Stimulated activated CD8-positive, alpha-beta memory T cell treated with anti-CD3 and anti-CD28 coated beads, Interleukin-7, amount 100 ng/mL, for 24 hours (primary cell): Measurements from ENCODE around the gene TACC2.

Experiments used
- DNase-seq: peaks from one replicate; pipeline ENCODE4 v3.0.0-alpha.2; 2020; ENCODE audit warnings: low read depth

The TACC2 gene

DNA sequence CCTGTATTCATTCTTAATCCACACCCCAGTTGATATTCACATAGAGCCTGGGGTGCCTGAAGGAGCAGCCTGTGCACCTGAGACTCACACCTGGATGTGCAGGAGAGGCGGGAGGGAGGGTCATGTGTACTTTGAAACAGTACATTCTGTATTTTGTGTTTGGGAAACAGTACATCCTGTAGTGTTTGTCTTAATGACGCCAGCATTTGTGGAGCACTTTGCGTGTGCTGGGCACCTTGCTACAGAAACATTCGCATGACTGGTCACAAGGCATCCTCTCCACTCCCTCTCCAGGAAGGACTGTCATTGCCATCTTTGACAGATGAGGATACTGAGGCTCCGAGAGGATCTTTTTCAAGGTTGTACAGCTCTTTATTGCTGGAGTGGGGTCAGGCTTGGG is 132.1 kb downstream of the TACC2 start:
- no peak for DNase-seq

DNA sequence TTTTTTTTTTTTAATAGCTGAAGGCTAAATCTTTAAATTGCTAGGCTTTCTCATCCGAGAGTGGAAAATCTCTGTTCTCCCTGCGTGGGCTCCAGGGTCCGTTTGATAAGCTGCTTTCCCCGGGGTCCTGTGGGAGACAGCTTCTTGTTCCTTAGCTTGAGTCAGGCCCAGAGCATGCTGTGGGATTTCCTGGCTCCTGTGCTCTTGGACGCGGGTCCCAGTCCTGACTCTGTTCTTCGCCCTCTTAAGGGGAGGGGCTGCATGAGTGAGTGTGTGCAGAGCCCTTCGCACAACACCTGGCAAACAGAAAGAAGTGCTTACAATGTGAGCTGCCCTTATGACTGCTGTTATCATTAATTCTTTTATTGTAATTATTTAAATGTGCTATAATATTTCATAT is 133.5 kb downstream of the TACC2 start:
- no peak for DNase-seq

DNA sequence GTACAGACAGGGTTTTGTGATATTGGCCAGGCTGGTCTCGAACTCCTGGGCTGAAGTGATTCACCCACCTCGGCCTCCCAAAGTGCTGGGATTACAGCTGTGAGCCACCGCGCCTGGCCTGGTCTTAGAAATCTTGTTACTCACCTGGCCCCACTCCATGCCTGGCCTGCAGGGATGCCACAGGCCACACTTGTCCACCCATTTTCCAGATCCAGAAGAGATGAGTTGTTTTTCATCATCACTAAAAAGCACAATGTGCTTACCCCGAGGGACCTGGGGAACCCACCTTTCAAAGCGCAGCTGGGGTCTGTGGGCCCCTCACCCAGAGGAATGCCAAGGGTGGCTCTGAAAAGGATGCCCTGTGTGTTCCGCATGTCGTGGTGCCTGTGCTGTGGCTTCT is 134.2 kb downstream of the TACC2 start:
- no peak for DNase-seq

DNA sequence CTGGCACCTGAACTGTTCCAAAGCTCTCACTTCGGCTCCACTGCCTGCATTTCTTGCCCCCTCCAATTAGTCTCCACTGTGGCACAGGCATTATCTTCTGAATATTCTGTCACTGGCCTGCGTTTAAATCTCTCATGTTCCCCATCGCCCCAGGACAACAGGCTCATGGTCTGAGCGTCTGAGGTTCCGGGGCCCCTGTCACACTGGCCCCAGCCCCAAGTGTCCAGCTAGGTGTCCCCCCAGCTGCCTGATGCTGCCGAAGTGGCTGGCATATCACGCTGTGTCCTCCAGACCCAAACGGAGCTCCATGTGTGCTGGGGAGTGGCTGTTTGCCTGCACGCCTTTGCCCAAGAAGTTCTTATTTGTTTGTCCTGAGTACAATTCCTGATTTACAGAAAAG is 135.4 kb downstream of the TACC2 start:
- no peak for DNase-seq

DNA sequence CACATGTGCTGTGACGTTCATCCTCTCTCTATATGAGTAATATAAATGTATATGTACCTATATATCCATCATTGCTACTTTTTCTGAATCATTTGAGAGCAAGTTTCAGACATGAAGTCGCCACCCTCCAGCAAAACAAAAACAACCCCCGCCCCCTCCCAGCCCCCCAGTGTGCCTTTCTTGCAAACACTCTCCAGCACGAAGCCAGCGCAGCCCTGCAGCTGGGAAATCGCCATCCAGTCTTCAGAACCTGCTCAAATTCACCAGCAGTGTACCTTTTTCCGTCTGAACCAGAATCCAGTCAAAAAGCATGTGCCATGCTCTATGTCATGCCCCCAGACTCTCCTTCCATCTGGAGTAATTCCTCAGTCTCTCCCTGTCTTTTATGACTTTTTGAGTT is 135.8 kb downstream of the TACC2 start:
- no peak for DNase-seq

DNA sequence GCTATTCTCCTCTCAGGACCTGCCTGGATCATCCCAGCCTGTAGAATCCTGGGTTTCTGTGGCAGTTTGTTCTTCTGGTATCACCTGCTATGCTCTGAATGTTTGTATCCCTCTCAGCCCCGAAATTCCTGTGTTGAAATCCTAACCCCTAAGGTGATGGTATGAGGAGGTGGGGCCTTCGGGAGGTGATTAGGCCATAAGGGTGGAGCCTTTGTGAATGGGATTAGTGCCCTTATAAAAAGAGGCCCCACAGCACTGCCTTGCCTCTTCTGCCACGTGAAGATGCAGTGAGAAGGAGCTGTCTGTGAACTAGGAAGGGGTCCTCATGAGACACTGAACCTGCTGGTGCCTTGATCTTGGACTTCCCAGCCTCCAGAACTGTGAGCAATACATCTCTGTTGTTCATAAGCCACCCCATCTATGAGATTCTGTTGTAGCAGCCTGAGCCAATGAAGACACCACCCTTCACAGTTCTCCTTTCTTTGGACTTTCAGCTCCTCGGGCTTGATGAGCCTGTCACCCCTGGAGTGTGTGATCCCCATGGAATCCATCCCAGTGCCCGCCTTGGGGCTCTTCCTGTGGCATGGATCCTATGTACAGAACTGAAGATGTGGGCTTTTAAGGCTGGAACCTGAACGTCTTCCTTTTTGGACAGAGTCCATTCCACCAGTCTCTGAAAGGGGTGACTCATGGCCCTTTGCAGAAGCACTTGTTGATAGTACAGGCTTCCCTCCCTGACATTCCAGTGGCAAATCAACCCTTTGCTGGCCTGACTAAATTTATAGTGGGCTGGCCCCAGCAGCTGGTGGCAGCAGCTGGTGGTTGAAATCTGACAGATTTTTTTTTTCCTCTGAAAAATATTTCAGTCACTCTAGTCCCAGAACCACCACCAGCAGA is 138.0 kb downstream of the TACC2 start:
- no peak for DNase-seq

DNA sequence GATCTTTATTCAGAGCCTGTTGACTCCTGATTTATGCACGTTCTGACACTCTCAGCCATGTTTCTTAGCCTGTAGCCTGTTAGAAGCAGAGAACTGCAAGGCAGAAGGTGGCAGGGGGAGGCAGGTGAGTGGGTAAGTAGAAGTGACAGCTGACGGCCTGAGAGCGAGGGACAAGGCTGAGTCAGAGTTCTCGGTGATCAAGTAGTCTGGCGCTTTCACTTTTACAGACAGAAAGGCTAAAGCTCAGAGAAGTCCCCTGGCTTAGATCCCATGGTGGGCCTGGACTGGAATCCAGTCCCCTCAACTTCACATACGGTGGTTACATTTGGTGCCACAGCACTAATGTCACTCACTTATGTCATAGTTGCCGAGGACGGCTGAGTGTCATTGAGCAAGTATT is 139.0 kb downstream of the TACC2 start:
- DNase-seq = no peak

DNA sequence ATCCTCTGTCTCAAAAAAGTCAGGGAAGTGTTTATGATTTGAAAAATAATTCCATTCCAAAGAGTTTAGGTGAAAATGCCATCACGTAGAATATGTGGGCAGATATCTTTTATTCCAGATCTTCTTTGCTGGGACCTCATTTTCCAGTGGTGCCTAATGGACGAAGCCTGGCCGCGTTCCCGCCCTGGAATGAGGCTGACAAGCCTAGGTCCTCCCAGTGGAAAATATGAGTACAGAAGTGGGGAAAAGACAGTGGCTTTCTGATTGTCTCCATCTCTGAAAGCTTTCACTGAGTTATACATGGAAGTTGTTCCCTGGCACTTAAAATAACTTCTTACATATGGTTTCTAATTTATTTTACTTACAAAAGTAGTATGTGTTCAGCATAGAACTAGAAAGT is 139.4 kb downstream of the TACC2 start:
- DNase-seq = no peak

DNA sequence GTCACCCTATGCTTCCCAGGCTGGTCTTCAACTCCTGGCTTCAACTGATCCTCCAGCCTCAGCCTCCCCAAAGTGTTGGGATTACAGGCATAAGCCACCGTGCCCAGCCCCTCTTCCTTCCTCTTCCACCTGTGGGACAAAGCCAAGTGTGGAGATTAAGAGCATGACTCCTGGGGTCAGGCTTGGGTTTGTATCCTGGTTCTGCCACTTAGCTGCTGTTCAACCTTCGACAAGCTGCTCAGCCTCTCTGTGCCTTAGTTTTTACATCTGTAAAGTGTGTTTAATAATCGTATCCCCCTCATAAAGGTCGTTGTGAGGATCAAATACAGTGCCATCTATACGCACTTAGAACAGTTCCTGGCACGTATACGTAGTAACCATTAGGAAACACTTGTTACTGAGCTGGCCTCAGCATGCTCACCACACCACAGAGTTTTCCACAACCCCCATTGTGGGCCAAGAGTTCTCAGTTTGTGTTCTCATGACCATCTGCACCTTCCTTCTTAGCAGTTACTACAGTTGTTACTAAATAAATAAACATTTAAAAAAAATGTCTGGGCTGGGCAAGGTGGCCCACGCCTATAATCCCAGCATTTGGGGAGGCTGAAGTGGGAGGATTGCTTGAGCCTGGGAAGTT is 141.6 kb downstream of the TACC2 start:
- DNase-seq = no peak

DNA sequence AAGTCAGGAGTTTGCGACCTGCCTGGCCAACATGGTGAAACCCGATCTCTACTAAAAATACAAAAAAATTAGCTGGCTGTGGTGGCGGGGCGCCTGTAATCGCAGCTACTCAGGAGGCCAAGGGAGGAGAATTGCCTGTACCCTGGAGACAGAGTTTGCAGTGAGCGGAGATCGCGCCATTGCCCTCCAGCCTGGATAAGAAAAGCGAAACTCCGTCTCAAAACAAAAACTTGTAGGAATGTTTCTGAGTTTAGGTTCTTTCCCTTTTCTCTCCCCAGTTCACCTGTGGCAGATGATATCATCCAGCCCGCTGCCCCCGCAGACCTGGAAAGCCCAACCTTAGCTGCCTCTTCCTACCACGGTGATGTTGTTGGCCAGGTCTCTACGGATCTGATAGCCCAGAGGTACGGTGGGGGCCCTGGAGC is 143.4 kb downstream of the TACC2 start:
- DNase-seq = no peak

DNA sequence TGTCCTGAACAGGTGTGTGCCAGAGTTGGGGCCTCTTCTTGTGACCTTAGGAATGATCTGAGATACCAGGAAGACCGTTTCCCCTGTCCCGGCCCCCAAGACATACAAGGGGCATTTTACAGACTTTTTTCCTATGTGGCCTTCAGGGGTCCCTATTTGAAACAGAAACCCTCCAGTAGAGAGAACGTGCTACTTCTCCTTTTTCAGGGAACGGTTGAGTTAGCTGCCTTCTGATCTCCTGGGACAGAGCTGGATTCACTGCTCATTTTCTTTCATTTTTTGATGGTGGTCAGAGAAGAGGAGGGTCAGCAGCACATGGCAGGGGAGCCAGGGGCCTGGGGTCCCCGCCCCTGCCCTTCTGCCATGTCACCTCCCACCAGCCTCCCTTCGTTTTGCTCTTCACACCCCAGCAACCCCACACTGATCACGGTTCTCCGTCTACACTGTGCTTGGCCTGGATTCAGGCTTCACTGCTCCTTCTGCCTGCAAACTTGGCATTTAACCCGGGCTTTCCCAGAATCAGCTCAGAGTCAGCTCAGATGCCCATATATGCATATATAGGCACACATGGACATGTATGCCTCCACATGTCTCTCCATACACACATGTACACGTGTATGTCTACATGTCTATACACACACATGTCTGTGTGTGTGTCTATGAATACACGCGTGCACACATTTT is 144.1 kb downstream of the TACC2 start:
- DNase-seq = no peak

DNA sequence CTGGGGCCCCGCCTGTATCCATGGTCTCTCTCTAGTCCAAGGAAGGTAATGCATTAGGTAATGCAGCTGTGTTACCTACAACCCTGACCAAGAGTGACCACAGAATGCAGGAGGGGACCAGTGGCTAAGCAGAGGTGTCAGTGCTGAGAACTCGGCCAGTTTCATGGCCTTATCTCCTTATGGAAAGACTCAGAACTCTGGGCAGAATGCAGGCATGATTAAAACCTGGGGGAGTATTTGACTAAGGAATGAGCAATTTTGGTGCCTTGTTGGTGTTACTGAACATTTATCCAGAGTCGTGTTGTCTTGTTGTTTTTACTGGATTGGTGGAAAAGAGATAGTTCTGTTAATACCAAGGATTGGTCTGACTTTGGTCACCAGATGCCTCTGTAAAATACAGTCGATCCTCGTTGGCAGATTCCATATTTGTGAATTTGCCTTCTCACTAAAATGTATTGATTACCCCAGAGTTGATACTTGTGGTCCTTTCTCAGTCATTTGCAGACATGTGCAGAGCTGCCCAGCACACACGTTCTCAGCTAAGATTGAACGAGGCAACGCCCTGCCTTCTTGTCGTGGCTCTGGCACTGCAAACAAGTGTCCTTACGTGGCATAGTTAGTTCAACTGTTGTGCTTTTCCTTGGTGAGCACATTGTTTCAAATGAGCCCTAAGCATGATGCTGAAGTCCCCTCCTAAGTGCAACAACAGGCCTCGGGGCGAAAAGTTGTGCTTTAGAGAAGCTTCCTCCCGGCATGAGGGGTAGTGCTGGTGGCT is 146.5 kb downstream of the TACC2 start:
- DNase-seq = no peak

DNA sequence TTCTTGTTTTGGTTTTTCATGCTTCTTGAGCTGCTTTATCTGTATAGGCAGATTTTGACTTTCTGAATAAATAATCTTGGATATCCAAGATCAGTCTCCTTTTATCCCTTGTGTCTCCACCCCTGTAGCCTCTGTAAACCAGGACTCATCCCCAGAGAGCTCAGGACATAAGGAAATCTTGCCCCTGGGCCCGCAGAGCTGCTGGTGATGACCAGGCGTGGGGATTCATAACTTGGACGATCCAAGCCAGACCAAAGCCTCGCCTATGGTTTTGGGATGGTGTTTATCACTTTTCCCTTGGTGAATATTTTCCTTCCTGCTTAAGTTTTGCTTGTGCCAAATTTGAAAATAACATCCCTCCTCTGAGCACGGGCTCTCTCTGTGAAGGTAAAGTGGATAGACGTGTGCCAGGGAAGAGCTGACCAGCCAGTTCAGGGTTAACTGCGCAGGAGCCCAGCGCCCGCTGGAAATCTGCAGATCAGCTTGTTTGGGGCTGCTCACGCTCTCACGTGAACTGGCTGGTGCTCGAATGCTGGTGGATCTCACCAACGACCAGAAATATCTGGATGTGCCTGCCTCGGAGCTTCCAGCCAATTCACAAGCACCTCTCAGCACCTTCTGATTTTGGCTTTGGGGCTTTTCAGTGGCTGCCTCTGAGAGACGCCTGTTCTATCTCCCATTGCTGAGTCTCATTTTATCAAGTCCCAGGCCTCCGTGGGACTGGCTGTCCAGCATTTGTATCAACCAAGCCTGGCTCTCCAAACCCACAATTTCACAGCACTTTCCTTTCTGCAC is 150.1 kb downstream of the TACC2 start:
- DNase-seq = no peak

DNA sequence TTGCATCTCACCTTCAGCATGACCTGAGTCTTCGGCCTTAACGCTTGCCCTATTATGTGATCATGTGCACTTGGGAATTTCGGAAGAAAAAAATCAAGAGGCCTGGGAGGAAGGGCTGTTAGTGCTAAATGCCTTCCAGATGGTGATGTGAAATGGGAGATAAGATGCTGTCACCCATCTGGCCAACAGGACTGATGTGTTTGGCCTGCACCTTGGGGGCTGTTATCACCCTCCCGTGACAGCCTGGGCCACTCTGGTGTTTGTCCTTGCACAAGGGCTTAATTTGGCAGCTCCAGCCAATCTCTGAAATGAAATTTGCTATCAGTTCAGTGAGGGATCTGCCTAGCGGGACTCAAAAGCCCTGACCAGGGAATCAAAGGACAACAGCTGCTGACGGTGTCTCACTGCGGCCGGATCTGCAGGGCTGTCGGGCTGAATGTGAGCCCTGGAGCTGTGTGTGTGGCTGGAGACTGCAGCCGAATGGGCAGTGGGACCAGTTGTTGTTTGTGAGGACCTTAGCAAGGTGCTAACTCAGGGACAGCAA is 150.7 kb downstream of the TACC2 start:
- DNase-seq = no peak

DNA sequence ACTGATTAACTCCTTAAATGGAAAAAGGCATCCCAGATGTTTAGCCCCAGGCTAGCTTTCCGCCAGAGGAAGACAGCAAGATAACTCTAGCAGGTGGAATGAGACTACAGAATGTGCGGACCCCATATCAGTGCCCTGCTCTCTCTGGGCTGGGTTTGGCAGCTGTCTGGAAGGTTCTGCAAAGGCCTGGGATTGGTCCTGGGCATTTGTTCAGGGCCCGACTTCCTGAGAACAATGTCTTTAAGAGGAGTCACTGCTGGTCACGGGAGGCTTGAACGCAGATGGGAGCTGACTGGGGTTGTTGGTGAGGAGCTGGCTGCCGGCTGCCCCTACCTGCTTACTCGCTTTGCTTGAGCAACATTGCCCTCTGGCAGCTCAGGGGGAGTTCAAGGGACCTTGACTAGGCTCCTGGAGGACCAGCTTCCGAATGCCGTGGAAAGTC is 151.5 kb downstream of the TACC2 start:
- DNase-seq = no peak

DNA sequence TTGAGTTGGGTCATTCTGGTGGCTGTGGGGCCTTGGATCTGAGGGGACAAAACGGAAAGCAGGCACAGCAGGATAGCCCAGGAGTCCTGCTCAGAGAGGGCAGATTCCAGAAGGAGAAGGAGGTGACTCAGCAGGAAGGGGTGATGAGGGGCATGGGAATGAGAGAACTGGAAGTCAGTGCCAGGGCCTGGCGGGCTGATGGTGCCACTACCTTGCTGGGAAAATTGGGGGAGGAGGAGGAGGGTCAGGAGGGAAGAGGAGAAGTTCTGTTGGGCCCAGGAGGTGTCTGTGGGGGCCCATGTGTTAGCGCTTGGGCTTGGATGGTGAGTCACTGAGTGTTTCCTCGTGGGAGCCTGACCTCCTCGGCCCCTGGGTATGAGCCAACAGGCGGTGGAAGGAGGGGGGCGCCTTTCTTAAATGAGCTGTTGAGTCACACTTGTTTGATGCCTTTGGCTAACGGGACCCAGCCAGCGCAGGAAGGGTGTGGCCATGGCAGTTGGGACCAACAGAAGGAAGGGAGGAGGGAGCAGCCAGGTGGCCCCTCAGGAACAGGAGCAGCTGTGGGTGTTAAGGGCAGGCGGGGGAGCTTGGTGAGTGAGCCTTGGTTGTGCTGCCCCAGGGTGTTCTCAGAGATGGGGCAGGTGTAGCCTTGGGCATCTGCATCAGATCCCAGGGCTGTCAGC is 152.1 kb downstream of the TACC2 start:
- no peak for DNase-seq

DNA sequence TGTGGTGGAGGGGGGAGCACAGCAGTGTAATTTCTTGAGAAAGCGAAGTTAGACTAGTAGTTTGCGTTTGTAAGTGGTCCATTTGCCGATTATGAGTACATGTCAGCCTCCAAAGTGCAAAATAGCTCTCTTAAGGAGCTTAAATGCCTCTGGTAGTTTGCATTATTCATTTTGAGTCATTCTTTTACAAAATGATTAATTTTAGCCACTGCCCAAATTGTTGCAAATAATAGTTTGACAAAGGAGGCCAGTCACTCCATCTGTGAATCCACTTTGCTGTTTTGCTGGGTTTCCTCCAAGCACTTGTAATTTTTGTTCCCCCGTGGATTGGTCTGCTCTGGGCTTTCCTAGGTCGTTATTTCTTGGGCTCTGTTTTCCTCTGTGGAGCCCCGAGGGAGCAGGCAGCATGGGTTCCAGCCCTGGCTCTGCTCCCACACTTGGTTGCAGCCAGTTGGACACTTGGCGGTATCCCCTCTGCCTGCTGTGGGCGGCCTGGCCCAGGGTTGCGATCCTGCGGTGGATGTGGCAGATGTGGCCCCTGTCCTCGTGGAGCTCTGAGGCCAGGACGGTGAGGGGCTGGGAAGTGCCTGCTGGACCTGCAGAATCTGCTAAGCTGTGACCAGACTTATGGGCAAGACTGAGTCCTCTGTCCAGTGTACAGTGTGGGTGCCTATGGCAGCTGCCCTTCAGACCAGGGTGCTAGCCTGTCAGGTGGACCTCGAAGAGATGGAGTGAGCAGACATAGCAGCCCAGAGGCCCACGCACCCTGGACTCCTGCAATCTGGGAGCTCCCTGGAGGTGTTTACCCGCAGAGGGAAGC is 153.1 kb downstream of the TACC2 start:
- DNase-seq = no peak

DNA sequence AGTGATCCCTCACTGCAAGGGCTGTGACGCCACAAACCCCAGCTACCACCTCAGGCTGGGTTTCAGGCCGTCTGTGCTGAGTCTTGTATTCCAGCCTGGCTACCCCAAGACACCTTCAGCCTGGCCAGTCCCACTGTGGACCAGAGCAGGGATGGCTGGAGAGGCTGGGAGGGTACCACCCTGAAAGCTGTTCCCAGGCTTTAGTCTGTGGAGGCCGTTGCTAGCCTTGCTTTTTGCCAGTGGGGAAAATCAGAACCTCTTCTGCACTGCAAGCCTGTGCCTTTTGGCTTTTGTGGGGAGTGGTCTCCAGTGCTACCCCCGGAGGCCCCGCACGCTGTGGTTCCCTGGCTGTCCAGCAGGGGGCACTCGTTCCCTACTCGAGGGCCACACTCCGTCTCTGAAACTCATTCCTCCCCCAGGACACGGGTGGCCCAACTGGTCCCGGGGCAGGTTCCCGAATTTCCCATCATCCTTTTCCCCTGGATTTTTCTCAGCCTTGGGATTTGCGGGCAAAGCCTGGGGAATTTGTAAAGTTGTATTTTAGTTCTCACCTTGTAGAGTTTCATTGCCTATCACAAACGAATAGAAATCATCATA is 153.8 kb downstream of the TACC2 start:
- DNase-seq = peak; percentile 15

DNA sequence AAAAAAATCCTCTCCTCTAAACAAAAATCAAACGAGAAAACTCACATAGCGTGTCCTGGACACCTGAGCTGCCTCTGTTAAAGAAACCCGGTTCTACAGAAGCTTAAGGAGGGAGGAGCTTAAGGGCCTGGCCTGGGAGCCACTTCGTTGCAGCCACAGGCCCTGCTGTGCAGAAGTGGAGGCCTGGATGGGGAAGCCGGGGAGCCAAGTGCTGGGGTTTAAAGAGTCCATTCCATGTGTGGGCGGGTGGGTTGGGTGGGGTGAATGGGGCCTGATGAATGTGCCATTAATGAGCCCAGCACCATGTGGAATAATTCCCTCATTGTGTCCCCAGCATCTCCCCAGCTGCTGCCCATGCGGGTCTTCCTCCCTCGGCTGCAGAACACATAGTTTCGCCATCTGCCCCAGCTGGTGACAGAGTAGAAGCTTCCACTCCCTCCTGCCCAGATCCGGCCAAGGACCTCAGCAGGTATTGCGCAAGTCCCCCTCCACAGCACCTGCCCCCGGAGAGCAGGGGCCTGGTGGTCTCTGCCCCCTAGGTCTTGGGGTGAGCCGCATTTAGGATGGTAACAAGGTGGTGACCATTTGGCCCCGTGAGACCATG is 154.4 kb downstream of the TACC2 start:
- no peak for DNase-seq
